Body of pancreas (tissue), 4 donors: ENCODE results near the gene ARMC10. TPM values are rescaled to one million over a fixed set of nuclear protein-coding genes. Genes with fewer than 3 reads are reported as not detected.
A peak's percentile ranks its signal among the peaks of the same experiment; 100 is the strongest.
"Not testable (repeated sequence)": the region's sequence is repeated elsewhere in the genome, so short reads cannot be mapped to it uniquely, and the experiment has no call there.

Experiments
- ATAC-seq: fragments of 150-250 bp; one replicate; pipeline ENCODE4 v1.9.1; 2016
- DNase-seq, 4 donors: peaks; one replicate each; pipeline ENCODE4 v3.0.0-alpha.2; 2019
- H3K27ac ChIP-seq, 4 donors: fragments of 200-600 bp; sonication (generic); 1 replicate in 3 of 4; 2 replicates in 1 of 4; pipeline versions ENCODE4 v1.5.1 to v1.6.1; 2016 to 2019; ENCODE audit warnings: mild to moderate bottlenecking in 1 of 4, mixed read lengths in 1 of 4, moderate library complexity in 1 of 4
- H3K27me3 ChIP-seq, 2 donors: fragments of 200-600 bp; sonication (generic); one replicate each; pipeline ENCODE4 v1.6.0; 2016; ENCODE audit warnings: mild to moderate bottlenecking in 1 of 2
- H3K36me3 ChIP-seq, 2 donors: fragments of 200-600 bp; sonication (generic); replicated peaks in 1 of 2; 2 replicates each; pipeline ENCODE4 v1.5.1; 2016; ENCODE audit warnings: low read depth in 2 of 2; ENCODE audit not compliant: insufficient read depth in 1 of 2
- H3K4me1 ChIP-seq: fragments of 200-600 bp; sonication (generic); one replicate; pipeline ENCODE4 v1.6.0; 2016
- H3K4me3 ChIP-seq, 2 donors: fragments of 200-600 bp; sonication (generic); 1 replicate in 1 of 2; 2 replicates in 1 of 2; pipeline ENCODE4 v1.5.1; 2016 to 2019
- H3K9me3 ChIP-seq, 3 donors: fragments of 200-600 bp; sonication (generic); 1 replicate in 2 of 3; 2 replicates in 1 of 3; pipeline ENCODE4 v1.5.1; 2016
- POLR2A ChIP-seq, 3 donors: fragments of 450-650 bp; IDR thresholded peaks; one replicate each; pipeline ENCODE4 v1.6.1; 2016; ENCODE audit warnings: antibody characterized with exemption in 3 of 3, mild to moderate bottlenecking in 2 of 3
- WGBS, 2 donors: methylation state at CpG; one replicate each; pipeline ENCODE4 v1.1.5; 2017; 5-methylcytosine and 5-hydroxymethylcytosine counted together
- intact Hi-C: fragments of 100-400 bp; cut with DNase I; formaldehyde crosslinking; loops from one replicate; pipeline ENCODE4 v1.15.1; 2023
- total RNA-seq, 2 donors: library from RNA; depleted of rRNA; stranded (reverse); fragments of >200 nt; gene quantifications; one replicate each; pipeline ENCODE4 v1.1.0, GENCODE V29; 2016
- TF ChIP-seq, protein P1 (sequence below), 7 experiments: fragments of 450-650 bp in 4 of 7; fragments of 200-600 bp in 3 of 7; sonication (generic) in 3 of 7; IDR thresholded peaks; one replicate each; pipeline ENCODE4 v1.5.1; 2016 to 2019; ENCODE audit warnings: antibody characterized with exemption in 7 of 7

The ARMC10 gene
- total RNA-seq, 2 donors from 2014 or later: 20.4 to 31.1 TPM

- H3K27me3 ChIP-seq: no peaks in the 10 kb centered on the region
- no peaks in the 10 kb centered on the region for H3K36me3 ChIP-seq
- no peak overlapping the region for H3K4me3 ChIP-seq
- no peaks in the 10 kb centered on the region for H3K9me3 ChIP-seq
- intact Hi-C loops: no loop called here
- ATAC-seq: no peak
- H3K4me1 ChIP-seq: peaks cover 31% of the 10 kb centered on the region
- H3K27ac ChIP-seq: no peak overlapping the region
- 64 to 89% methylated on average over 2 of the region's 2 CpGs for WGBS, 2 donors
- DNase-seq: no peak
- no peak for TF ChIP-seq POLR2A (IDR thresholded peaks at IDR 0.05)
These were observed 3.9 kb upstream of the ARMC10 start for GRCh38 chr7:103071000-103071399.

GRCh38 chr7:103073989-103074518 lies 886 bp upstream of the ARMC10 start:
- peak overlapping the region; percentile 81 to 97 (median 86) for H3K27ac ChIP-seq
- intact Hi-C loops: no loop called here
- 2 to 4% methylated on average over 6 of the region's 6 CpGs for WGBS, 2 donors
- ATAC-seq (peak; percentile 37), DNase-seq (peak; percentile 53 to 63 (median 57))
- H3K36me3 ChIP-seq: no peaks in the 10 kb centered on the region
- H3K27me3 ChIP-seq: no peaks in the 10 kb centered on the region
- TF ChIP-seq POLR2A (IDR thresholded peaks at IDR 0.05): no peak
- TF ChIP-seq, protein P1, sequence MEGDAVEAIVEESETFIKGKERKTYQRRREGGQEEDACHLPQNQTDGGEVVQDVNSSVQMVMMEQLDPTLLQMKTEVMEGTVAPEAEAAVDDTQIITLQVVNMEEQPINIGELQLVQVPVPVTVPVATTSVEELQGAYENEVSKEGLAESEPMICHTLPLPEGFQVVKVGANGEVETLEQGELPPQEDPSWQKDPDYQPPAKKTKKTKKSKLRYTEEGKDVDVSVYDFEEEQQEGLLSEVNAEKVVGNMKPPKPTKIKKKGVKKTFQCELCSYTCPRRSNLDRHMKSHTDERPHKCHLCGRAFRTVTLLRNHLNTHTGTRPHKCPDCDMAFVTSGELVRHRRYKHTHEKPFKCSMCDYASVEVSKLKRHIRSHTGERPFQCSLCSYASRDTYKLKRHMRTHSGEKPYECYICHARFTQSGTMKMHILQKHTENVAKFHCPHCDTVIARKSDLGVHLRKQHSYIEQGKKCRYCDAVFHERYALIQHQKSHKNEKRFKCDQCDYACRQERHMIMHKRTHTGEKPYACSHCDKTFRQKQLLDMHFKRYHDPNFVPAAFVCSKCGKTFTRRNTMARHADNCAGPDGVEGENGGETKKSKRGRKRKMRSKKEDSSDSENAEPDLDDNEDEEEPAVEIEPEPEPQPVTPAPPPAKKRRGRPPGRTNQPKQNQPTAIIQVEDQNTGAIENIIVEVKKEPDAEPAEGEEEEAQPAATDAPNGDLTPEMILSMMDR (IDR thresholded peaks at IDR 0.05): no peak
- H3K9me3 ChIP-seq: no peaks in the 10 kb centered on the region
- peak overlapping the region; percentile 5 to 96 for H3K4me3 ChIP-seq
- H3K4me1 ChIP-seq: peaks cover 28% of the 10 kb centered on the region

- no peaks in the 10 kb centered on the region for H3K27me3 ChIP-seq
- DNase-seq (peak; percentile 57 to 69 (median 64)), ATAC-seq (peak; percentile 31)
- H3K9me3 ChIP-seq: no peaks in the 10 kb centered on the region
- TF ChIP-seq, protein P1 (IDR thresholded peaks at IDR 0.05): no peak
- TF ChIP-seq POLR2A (IDR thresholded peaks at IDR 0.05): peak in 2 of 3 donors; percentile 40 to 44
- intact Hi-C loops: no loop called here
- H3K36me3 ChIP-seq: no peaks in the 10 kb centered on the region
- 0% methylated on average over 13 to 35 of the region's 36 CpGs for WGBS, 2 donors
- peak overlapping the region; percentile 16 to 96 for H3K4me3 ChIP-seq
- peaks cover 28% of the 10 kb centered on the region for H3K4me1 ChIP-seq
- H3K27ac ChIP-seq: peak overlapping the region; percentile 81 to 97 (median 86)
These were observed 488 bp downstream of the ARMC10 start for GRCh38 chr7:103075337-103075918.

- H3K9me3 ChIP-seq: no peaks in the 10 kb centered on the region
- H3K27ac ChIP-seq: no peak overlapping the region
- intact Hi-C loops: no loop called here
- peaks cover 28% of the 10 kb centered on the region for H3K4me1 ChIP-seq
- no peak overlapping the region for H3K4me3 ChIP-seq
- ATAC-seq: no peak
- no peaks in the 10 kb centered on the region for H3K36me3 ChIP-seq
- WGBS, 2 donors: 82 to 93% methylated on average over 7 of the region's 7 CpGs
- no peak for DNase-seq
- no peaks in the 10 kb centered on the region for H3K27me3 ChIP-seq
- TF ChIP-seq, protein P1 (IDR thresholded peaks at IDR 0.05): no peak
- no peak for TF ChIP-seq POLR2A (IDR thresholded peaks at IDR 0.05)
These were observed 1.8 kb downstream of the ARMC10 start for GRCh38 chr7:103076764-103077163.

- intact Hi-C loops: no loop called here
- ATAC-seq (no peak), DNase-seq (no peak)
- 97 to 99% methylated on average over 3 of the region's 3 CpGs for WGBS, 2 donors
- Histone ChIP-seq H3K27ac (no peak overlapping the region), H3K36me3 (no peaks in the 10 kb centered on the region), H3K27me3 (no peaks in the 10 kb centered on the region), H3K9me3 (no peaks in the 10 kb centered on the region), H3K4me1 (peaks cover 28% of the 10 kb centered on the region), H3K4me3 (no peak overlapping the region)
- TF ChIP-seq, protein P1 (IDR thresholded peaks at IDR 0.05): no peak
- no peak for TF ChIP-seq POLR2A (IDR thresholded peaks at IDR 0.05)
These were observed 2.4 kb downstream of the ARMC10 start for GRCh38 chr7:103077318-103077717.

- H3K27ac ChIP-seq, intact Hi-C loops, H3K9me3 ChIP-seq, H3K4me3 ChIP-seq, H3K36me3 ChIP-seq, ATAC-seq, DNase-seq, H3K27me3 ChIP-seq: not testable (repeated sequence)
- 79 to 87% methylated on average over 6 of the region's 6 CpGs for WGBS, 2 donors
- peaks cover 27% of the 10 kb centered on the region for H3K4me1 ChIP-seq
These were observed 3.3 kb downstream of the ARMC10 start for GRCh38 chr7:103078226-103078625.
